ENCODE measurements around the gene RNF157.
"Not testable (repeated sequence)": the region's sequence is repeated elsewhere in the genome, so short reads cannot be mapped to it uniquely, and the experiment has no call there.

Gene RNF157

GRCh38 chr17:76225373-76226086 lies 14.8 kb downstream of the RNF157 start:
- not testable (repeated sequence) for H3K27me3 ChIP-seq (ENCODE audit: control insufficient read depth, insufficient read depth, low read length); H3K4me1 ChIP-seq (ENCODE audit: control insufficient read depth, insufficient read depth, low read length); H3K36me3 ChIP-seq (ENCODE audit: control insufficient read depth, insufficient read depth, low read length); H3K4me3 ChIP-seq (ENCODE audit: low read length); H3K9me3 ChIP-seq (ENCODE audit: control insufficient read depth, insufficient read depth, low read length); DNase-seq (ENCODE audit: low read depth, low spot score); H3K27ac ChIP-seq (ENCODE audit: low read length)
- WGBS (ENCODE audit: insufficient coverage, insufficient read length) = no CpG with 5 or more reads among the region's 7 CpGs

- Histone ChIP-seq H3K4me3 (ENCODE audit: low read length) (no peak overlapping the region), H3K27me3 (ENCODE audit: control insufficient read depth, insufficient read depth, low read length) (no peaks in the 10 kb centered on the region), H3K36me3 (ENCODE audit: control insufficient read depth, insufficient read depth, low read length) (no peaks in the 10 kb centered on the region), H3K9me3 (ENCODE audit: control insufficient read depth, insufficient read depth, low read length) (no peaks in the 10 kb centered on the region), H3K4me1 (ENCODE audit: control insufficient read depth, insufficient read depth, low read length) (no peaks in the 10 kb centered on the region), H3K27ac (ENCODE audit: low read length) (no peak overlapping the region)
- WGBS (ENCODE audit: insufficient coverage, insufficient read length) = no CpG with 5 or more reads among the region's 1 CpG
- DNase-seq (ENCODE audit: low read depth, low spot score) = no peak
Measured at GRCh38 chr17:76223802-76224201, 16.5 kb downstream of the RNF157 start.

- no peaks in the 10 kb centered on the region for H3K4me1 ChIP-seq (ENCODE audit: control insufficient read depth, insufficient read depth, low read length)
- no peaks in the 10 kb centered on the region for H3K9me3 ChIP-seq (ENCODE audit: control insufficient read depth, insufficient read depth, low read length)
- H3K27me3 ChIP-seq (ENCODE audit: control insufficient read depth, insufficient read depth, low read length) = no peaks in the 10 kb centered on the region
- no peaks in the 10 kb centered on the region for H3K36me3 ChIP-seq (ENCODE audit: control insufficient read depth, insufficient read depth, low read length)
- H3K27ac ChIP-seq (ENCODE audit: low read length) = no peak overlapping the region
- no peak overlapping the region for H3K4me3 ChIP-seq (ENCODE audit: low read length)
- no peak for DNase-seq (ENCODE audit: low read depth, low spot score)
- WGBS (ENCODE audit: insufficient coverage, insufficient read length) = no CpG with 5 or more reads among the region's 7 CpGs
Measured at GRCh38 chr17:76219670-76220383, 20.5 kb downstream of the RNF157 start.

- DNase-seq (ENCODE audit: low read depth, low spot score) = no peak
- WGBS (ENCODE audit: insufficient coverage, insufficient read length) = no CpG with 5 or more reads among the region's 3 CpGs
- H3K36me3 ChIP-seq (ENCODE audit: control insufficient read depth, insufficient read depth, low read length) = no peaks in the 10 kb centered on the region
Measured at GRCh38 chr17:76217081-76217480, 23.2 kb downstream of the RNF157 start.

GRCh38 chr17:76213491-76213890 lies 26.8 kb downstream of the RNF157 start:
- Histone ChIP-seq H3K27me3 (ENCODE audit: control insufficient read depth, insufficient read depth, low read length) (no peaks in the 10 kb centered on the region), H3K9me3 (ENCODE audit: control insufficient read depth, insufficient read depth, low read length) (no peaks in the 10 kb centered on the region), H3K4me1 (ENCODE audit: control insufficient read depth, insufficient read depth, low read length) (peaks cover 2% of the 10 kb centered on the region), H3K36me3 (ENCODE audit: control insufficient read depth, insufficient read depth, low read length) (no peaks in the 10 kb centered on the region), H3K4me3 (ENCODE audit: low read length) (no peak overlapping the region), H3K27ac (ENCODE audit: low read length) (no peak overlapping the region)
- WGBS (ENCODE audit: insufficient coverage, insufficient read length) = no CpG with 5 or more reads among the region's 2 CpGs
- no peak for DNase-seq (ENCODE audit: low read depth, low spot score)

More at GRCh38 chr17:76217081-76217480, 23.2 kb downstream of the RNF157 start:
- Histone ChIP-seq H3K4me1 (ENCODE audit: control insufficient read depth, insufficient read depth, low read length) (peaks cover 2% of the 10 kb centered on the region), H3K27me3 (ENCODE audit: control insufficient read depth, insufficient read depth, low read length) (no peaks in the 10 kb centered on the region), H3K27ac (ENCODE audit: low read length) (no peak overlapping the region), H3K9me3 (ENCODE audit: control insufficient read depth, insufficient read depth, low read length) (no peaks in the 10 kb centered on the region), H3K4me3 (ENCODE audit: low read length) (no peak overlapping the region)

GRCh38 chr17:76208120-76208519 lies 32.2 kb downstream of the RNF157 start:
- no peak for DNase-seq (ENCODE audit: low read depth, low spot score)
- H3K27ac ChIP-seq (ENCODE audit: low read length) = no peak overlapping the region
- no peaks in the 10 kb centered on the region; the same call in 1 of the 2 replicates for H3K4me1 ChIP-seq (ENCODE audit: control insufficient read depth, insufficient read depth, low read length)
- no peaks in the 10 kb centered on the region for H3K9me3 ChIP-seq (ENCODE audit: control insufficient read depth, insufficient read depth, low read length)
- H3K27me3 ChIP-seq (ENCODE audit: control insufficient read depth, insufficient read depth, low read length) = no peaks in the 10 kb centered on the region
- H3K36me3 ChIP-seq (ENCODE audit: control insufficient read depth, insufficient read depth, low read length) = no peaks in the 10 kb centered on the region
- H3K4me3 ChIP-seq (ENCODE audit: low read length) = no peak overlapping the region
- no CpG with 5 or more reads among the region's 1 CpG for WGBS (ENCODE audit: insufficient coverage, insufficient read length)

GRCh38 chr17:76207275-76208059 lies 32.8 kb downstream of the RNF157 start:
- no peaks in the 10 kb centered on the region; the same call in 1 of the 2 replicates for H3K4me1 ChIP-seq (ENCODE audit: control insufficient read depth, insufficient read depth, low read length)
- H3K36me3 ChIP-seq (ENCODE audit: control insufficient read depth, insufficient read depth, low read length) = no peaks in the 10 kb centered on the region
- H3K9me3 ChIP-seq (ENCODE audit: control insufficient read depth, insufficient read depth, low read length) = no peaks in the 10 kb centered on the region
- H3K27me3 ChIP-seq (ENCODE audit: control insufficient read depth, insufficient read depth, low read length) = no peaks in the 10 kb centered on the region
- DNase-seq (ENCODE audit: low read depth, low spot score) = no peak
- no peak overlapping the region for H3K4me3 ChIP-seq (ENCODE audit: low read length)
- H3K27ac ChIP-seq (ENCODE audit: low read length) = no peak overlapping the region
- no CpG with 5 or more reads among the region's 7 CpGs for WGBS (ENCODE audit: insufficient coverage, insufficient read length)

- not testable (repeated sequence) for H3K4me3 ChIP-seq (ENCODE audit: low read length); H3K27me3 ChIP-seq (ENCODE audit: control insufficient read depth, insufficient read depth, low read length); H3K36me3 ChIP-seq (ENCODE audit: control insufficient read depth, insufficient read depth, low read length); H3K9me3 ChIP-seq (ENCODE audit: control insufficient read depth, insufficient read depth, low read length); H3K27ac ChIP-seq (ENCODE audit: low read length); H3K4me1 ChIP-seq (ENCODE audit: control insufficient read depth, insufficient read depth, low read length); DNase-seq (ENCODE audit: low read depth, low spot score)
- no CpG with 5 or more reads among the region's 9 CpGs for WGBS (ENCODE audit: insufficient coverage, insufficient read length)
Measured at GRCh38 chr17:76205542-76206144, 34.6 kb downstream of the RNF157 start.

GRCh38 chr17:76204277-76204676 lies 36.0 kb downstream of the RNF157 start:
- DNase-seq (ENCODE audit: low read depth, low spot score) = no peak
- no CpG with 5 or more reads among the region's 3 CpGs for WGBS (ENCODE audit: insufficient coverage, insufficient read length)
- H3K27ac ChIP-seq (ENCODE audit: low read length) = no peak overlapping the region
- H3K4me1 ChIP-seq (ENCODE audit: control insufficient read depth, insufficient read depth, low read length) = no peaks in the 10 kb centered on the region; the same call in 1 of the 2 replicates
- H3K4me3 ChIP-seq (ENCODE audit: low read length) = no peak overlapping the region
- no peaks in the 10 kb centered on the region for H3K27me3 ChIP-seq (ENCODE audit: control insufficient read depth, insufficient read depth, low read length)
- H3K36me3 ChIP-seq (ENCODE audit: control insufficient read depth, insufficient read depth, low read length) = no peaks in the 10 kb centered on the region
- no peaks in the 10 kb centered on the region for H3K9me3 ChIP-seq (ENCODE audit: control insufficient read depth, insufficient read depth, low read length)

GRCh38 chr17:76200354-76200753 lies 39.9 kb downstream of the RNF157 start:
- Histone ChIP-seq H3K4me1 (ENCODE audit: control insufficient read depth, insufficient read depth, low read length) (no peaks in the 10 kb centered on the region), H3K36me3 (ENCODE audit: control insufficient read depth, insufficient read depth, low read length) (no peaks in the 10 kb centered on the region), H3K9me3 (ENCODE audit: control insufficient read depth, insufficient read depth, low read length) (no peaks in the 10 kb centered on the region), H3K27me3 (ENCODE audit: control insufficient read depth, insufficient read depth, low read length) (no peaks in the 10 kb centered on the region), H3K27ac (ENCODE audit: low read length) (no peak overlapping the region), H3K4me3 (ENCODE audit: low read length) (no peak overlapping the region)
- no peak for DNase-seq (ENCODE audit: low read depth, low spot score)
- no CpG with 5 or more reads among the region's 4 CpGs for WGBS (ENCODE audit: insufficient coverage, insufficient read length)

All from iPS DF 6.9 (cell line).